Measurements from ENCODE around the gene WAS.

The WAS gene

GRCh38 chrX:48702716-48703115, 19.1 kb downstream of the WAS start:
- no peak overlapping the region for H3K27ac ChIP-seq (ENCODE audit: low read length, poor library complexity, severe bottlenecking)
- no peak overlapping the region for H3K18ac ChIP-seq (ENCODE audit: low read depth in 1 of 2, low read length in 2 of 2)
- no peak overlapping the region for H3K4ac ChIP-seq (ENCODE audit: low read depth in 1 of 2, low read length in 2 of 2)
- H3K4me3 ChIP-seq (ENCODE audit: insufficient read depth in 1 of 2, low read depth in 1 of 2, low read length in 2 of 2) = no peak overlapping the region
- H2AK5ac ChIP-seq (ENCODE audit: low read length, severe bottlenecking) = no peak overlapping the region
- H3K27me3 ChIP-seq (ENCODE audit: control insufficient read depth in 1 of 2, insufficient read depth in 1 of 2, low read length in 2 of 2) = peaks cover 0 to 10% of the 10 kb centered on the region in 2 experiments
- WGBS = 100% methylated on average over 3 of the region's 4 CpGs
- DNase-seq = no peak
- no peak overlapping the region for H3K23ac ChIP-seq (ENCODE audit: low read length in 2 of 2)
- H3K14ac ChIP-seq (ENCODE audit: low read length in 2 of 2) = no peak overlapping the region
- H3K4me2 ChIP-seq (ENCODE audit: low read length, poor library complexity, severe bottlenecking) = no peak overlapping the region
- H3K79me1 ChIP-seq (replicated peaks; ENCODE audit: low read length, poor library complexity, severe bottlenecking) = peaks cover 39% of the 10 kb centered on the region
- H3K9me3 ChIP-seq (ENCODE audit: control insufficient read depth, low read length) = no peaks in the 10 kb centered on the region
- no peak overlapping the region for H2BK15ac ChIP-seq (ENCODE audit: low read depth, poor library complexity, severe bottlenecking)
- no peak overlapping the region for H4K91ac ChIP-seq (ENCODE audit: low read length)
- no peak overlapping the region for H4K8ac ChIP-seq (ENCODE audit: low read length)
- H2AFZ ChIP-seq (ENCODE audit: low read depth, low read length) = no peak overlapping the region
- H3K9ac ChIP-seq (ENCODE audit: low read length) = no peak overlapping the region
- H2BK5ac ChIP-seq (ENCODE audit: low read depth, low read length, poor library complexity, severe bottlenecking) = no peak overlapping the region
- no peak overlapping the region for H2BK120ac ChIP-seq (ENCODE audit: low read depth, low read length)
- H3K36me3 ChIP-seq (ENCODE audit: control insufficient read depth in 1 of 2, insufficient read depth in 2 of 2, low read depth in 1 of 2, low read length in 2 of 2) = peaks cover 34 to 64% of the 10 kb centered on the region in 2 experiments
- H2BK12ac ChIP-seq (ENCODE audit: low read length in 2 of 2) = no peak overlapping the region
- H3K4me1 ChIP-seq (ENCODE audit: control insufficient read depth, insufficient read depth, low read depth, low read length) = no peaks in the 10 kb centered on the region

- H3K23ac ChIP-seq (ENCODE audit: low read length in 2 of 2) = no peak overlapping the region
- no peak overlapping the region for H2BK5ac ChIP-seq (ENCODE audit: low read depth, low read length, poor library complexity, severe bottlenecking)
- peaks cover 39% of the 10 kb centered on the region for H3K79me1 ChIP-seq (replicated peaks; ENCODE audit: low read length, poor library complexity, severe bottlenecking)
- H3K4me2 ChIP-seq (ENCODE audit: low read length, poor library complexity, severe bottlenecking) = no peak overlapping the region
- peaks cover 34 to 68% of the 10 kb centered on the region in 2 experiments for H3K36me3 ChIP-seq (ENCODE audit: control insufficient read depth in 1 of 2, insufficient read depth in 2 of 2, low read depth in 1 of 2, low read length in 2 of 2)
- no peak overlapping the region for H3K14ac ChIP-seq (ENCODE audit: low read length in 2 of 2)
- no peak overlapping the region for H2BK12ac ChIP-seq (ENCODE audit: low read length in 2 of 2)
- no peaks in the 10 kb centered on the region for H3K9me3 ChIP-seq (ENCODE audit: control insufficient read depth, low read length)
- H2BK120ac ChIP-seq (ENCODE audit: low read depth, low read length) = no peak overlapping the region
- no peak overlapping the region for H4K91ac ChIP-seq (ENCODE audit: low read length)
- no peak overlapping the region for H3K4ac ChIP-seq (ENCODE audit: low read depth in 1 of 2, low read length in 2 of 2)
- no peak overlapping the region for H4K8ac ChIP-seq (ENCODE audit: low read length)
- no peak overlapping the region for H2BK15ac ChIP-seq (ENCODE audit: low read depth, poor library complexity, severe bottlenecking)
- no peak overlapping the region for H3K9ac ChIP-seq (ENCODE audit: low read length)
- peaks cover 0 to 13% of the 10 kb centered on the region in 2 experiments for H3K27me3 ChIP-seq (ENCODE audit: control insufficient read depth in 1 of 2, insufficient read depth in 1 of 2, low read length in 2 of 2)
- no peak overlapping the region for H2AK5ac ChIP-seq (ENCODE audit: low read length, severe bottlenecking)
- DNase-seq = no peak
- H2AFZ ChIP-seq (ENCODE audit: low read depth, low read length) = no peak overlapping the region
- H3K4me3 ChIP-seq (ENCODE audit: insufficient read depth in 1 of 2, low read depth in 1 of 2, low read length in 2 of 2) = no peak overlapping the region
- WGBS = 91% methylated on average over 4 of the region's 7 CpGs
- H3K27ac ChIP-seq (ENCODE audit: low read length, poor library complexity, severe bottlenecking) = no peak overlapping the region
- no peaks in the 10 kb centered on the region for H3K4me1 ChIP-seq (ENCODE audit: control insufficient read depth, insufficient read depth, low read depth, low read length)
- H3K18ac ChIP-seq (ENCODE audit: low read depth in 1 of 2, low read length in 2 of 2) = no peak overlapping the region
These were observed 19.6 kb downstream of the WAS start for GRCh38 chrX:48703228-48703627.

- H3K9ac ChIP-seq (ENCODE audit: low read length) = no peak overlapping the region
- WGBS = 77% methylated on average over 4 of the region's 4 CpGs
- peaks cover 0 to 15% of the 10 kb centered on the region in 2 experiments for H3K27me3 ChIP-seq (ENCODE audit: control insufficient read depth in 1 of 2, insufficient read depth in 1 of 2, low read length in 2 of 2)
- no peaks in the 10 kb centered on the region for H3K4me1 ChIP-seq (ENCODE audit: control insufficient read depth, insufficient read depth, low read depth, low read length)
- no peak overlapping the region for H2BK5ac ChIP-seq (ENCODE audit: low read depth, low read length, poor library complexity, severe bottlenecking)
- H3K4me2 ChIP-seq (ENCODE audit: low read length, poor library complexity, severe bottlenecking) = no peak overlapping the region
- no peak overlapping the region for H2BK15ac ChIP-seq (ENCODE audit: low read depth, poor library complexity, severe bottlenecking)
- no peak overlapping the region for H3K14ac ChIP-seq (ENCODE audit: low read length in 2 of 2)
- peaks cover 34 to 73% of the 10 kb centered on the region in 2 experiments for H3K36me3 ChIP-seq (ENCODE audit: control insufficient read depth in 1 of 2, insufficient read depth in 2 of 2, low read depth in 1 of 2, low read length in 2 of 2)
- H4K8ac ChIP-seq (ENCODE audit: low read length) = no peak overlapping the region
- H3K27ac ChIP-seq (ENCODE audit: low read length, poor library complexity, severe bottlenecking) = no peak overlapping the region
- no peak overlapping the region for H3K4me3 ChIP-seq (ENCODE audit: insufficient read depth in 1 of 2, low read depth in 1 of 2, low read length in 2 of 2)
- no peak overlapping the region for H2BK12ac ChIP-seq (ENCODE audit: low read length in 2 of 2)
- peak; percentile 36 for DNase-seq
- H3K4ac ChIP-seq (ENCODE audit: low read depth in 1 of 2, low read length in 2 of 2) = no peak overlapping the region
- no peak overlapping the region for H2BK120ac ChIP-seq (ENCODE audit: low read depth, low read length)
- peaks cover 34% of the 10 kb centered on the region for H3K79me1 ChIP-seq (replicated peaks; ENCODE audit: low read length, poor library complexity, severe bottlenecking)
- no peak overlapping the region for H2AFZ ChIP-seq (ENCODE audit: low read depth, low read length)
- no peak overlapping the region for H3K23ac ChIP-seq (ENCODE audit: low read length in 2 of 2)
- no peak overlapping the region for H4K91ac ChIP-seq (ENCODE audit: low read length)
- H3K9me3 ChIP-seq (ENCODE audit: control insufficient read depth, low read length) = no peaks in the 10 kb centered on the region
- no peak overlapping the region for H2AK5ac ChIP-seq (ENCODE audit: low read length, severe bottlenecking)
- no peak overlapping the region for H3K18ac ChIP-seq (ENCODE audit: low read depth in 1 of 2, low read length in 2 of 2)
These were observed 20.3 kb downstream of the WAS start for GRCh38 chrX:48703642-48704481.

GRCh38 chrX:48705871-48706270, 22.3 kb downstream of the WAS start:
- Histone ChIP-seq H3K27ac (ENCODE audit: low read length, poor library complexity, severe bottlenecking) (no peak overlapping the region), H2BK15ac (ENCODE audit: low read depth, poor library complexity, severe bottlenecking) (no peak overlapping the region), H3K9ac (ENCODE audit: low read length) (no peak overlapping the region), H2AK5ac (ENCODE audit: low read length, severe bottlenecking) (no peak overlapping the region), H2BK120ac (ENCODE audit: low read depth, low read length) (no peak overlapping the region), H3K79me1 (replicated peaks; ENCODE audit: low read length, poor library complexity, severe bottlenecking) (peaks cover 30% of the 10 kb centered on the region), H2AFZ (ENCODE audit: low read depth, low read length) (no peak overlapping the region), H3K14ac (ENCODE audit: low read length in 2 of 2) (no peak overlapping the region), H2BK5ac (ENCODE audit: low read depth, low read length, poor library complexity, severe bottlenecking) (no peak overlapping the region), H4K91ac (ENCODE audit: low read length) (no peak overlapping the region), H3K36me3 (ENCODE audit: control insufficient read depth in 1 of 2, insufficient read depth in 2 of 2, low read depth in 1 of 2, low read length in 2 of 2) (peaks cover 18 to 59% of the 10 kb centered on the region in 2 experiments), H3K4me3 (ENCODE audit: insufficient read depth in 1 of 2, low read depth in 1 of 2, low read length in 2 of 2) (no peak overlapping the region), H3K27me3 (ENCODE audit: control insufficient read depth in 1 of 2, insufficient read depth in 1 of 2, low read length in 2 of 2) (peaks cover 0 to 17% of the 10 kb centered on the region in 2 experiments), H3K9me3 (ENCODE audit: control insufficient read depth, low read length) (no peaks in the 10 kb centered on the region), H2BK12ac (ENCODE audit: low read length in 2 of 2) (no peak overlapping the region), H3K23ac (ENCODE audit: low read length in 2 of 2) (no peak overlapping the region), H3K18ac (ENCODE audit: low read depth in 1 of 2, low read length in 2 of 2) (no peak overlapping the region), H4K8ac (ENCODE audit: low read length) (no peak overlapping the region), H3K4me1 (ENCODE audit: control insufficient read depth, insufficient read depth, low read depth, low read length) (no peaks in the 10 kb centered on the region), H3K4ac (ENCODE audit: low read depth in 1 of 2, low read length in 2 of 2) (no peak overlapping the region), H3K4me2 (ENCODE audit: low read length, poor library complexity, severe bottlenecking) (no peak overlapping the region)
- DNase-seq = no peak
- 92% methylated on average over 12 of the region's 12 CpGs for WGBS

All from mesenchymal stem cell (in vitro differentiated cells and primary cell).